HepG2 (cell line): ENCODE measurements around the gene P2RX7. TPM values are rescaled to one million over a fixed set of nuclear protein-coding genes. Genes with fewer than 3 reads are reported as not detected.

ENCODE experiments used
- ATAC-seq: fragments of 200-7000 bp; cut with Tn5 transposase; 3 replicates; pipeline ENCODE4 v1.9.1; 2020; ENCODE audit warnings: mild to moderate bottlenecking, moderate library complexity
- BruUV-seq: library from RNA; stranded (reverse); fragments of 400-500 nt; replicated peaks from 2 replicates; lab custom pipeline; 2021; lab: Mats Ljungman, UMichigan
- CTCF ChIA-PET: fragments of 300-600 bp; formaldehyde crosslinking; extraction: SDS; loops from one replicate; lab custom pipeline; 2021; ENCODE audit warnings: low total read pairs, inconsistent platforms, low intra/inter-chr PET ratio; lab: Yijun Ruan, JAX
- POLR2A ChIA-PET: fragments of 350-600 bp; sonication (Branson Sonifier 250); formaldehyde crosslinking; loops from one replicate; lab custom pipeline; 2020; ENCODE audit warnings: antibody characterized with exemption, inconsistent platforms; lab: Yijun Ruan, JAX
- DNase-seq: peaks from one replicate; pipeline ENCODE4 v3.0.0-alpha.2; 2015; ENCODE audit warnings: low spot score
- FAIRE-seq: peaks from 3 replicates; lab custom pipeline; 2011; peaks lifted over from hg19 to GRCh38; lab: Jason Lieb, UNC
- H2AFZ ChIP-seq: one replicate; pipeline ENCODE4 v1.6.1; 2011; ENCODE audit warnings: low read length, inconsistent platforms
- H3K27ac ChIP-seq: fragments of 300-600 bp; 3 replicates; pipeline ENCODE4 v1.8.0; 2011; ENCODE audit warnings: mixed run types, mild to moderate bottlenecking, mixed read lengths, low read length, inconsistent platforms; ENCODE audit not compliant: insufficient read depth; ENCODE audit errors: extremely low read length
- H3K27me3 ChIP-seq, 2 experiments: fragments of 200-600 bp in 1 of 2; 2 replicates in 1 of 2; 3 replicates in 1 of 2; pipeline versions ENCODE4 v1.6.0 to v1.8.0; 2011; ENCODE audit warnings: low read length in 2 of 2, mild to moderate bottlenecking in 2 of 2, moderate library complexity in 2 of 2, inconsistent platforms in 1 of 2; ENCODE audit not compliant: insufficient read depth in 2 of 2, control insufficient read depth in 1 of 2
- H3K36me3 ChIP-seq, 2 experiments: fragments of 200-600 bp in 1 of 2; replicated peaks in 1 of 2; 2 replicates in 1 of 2; 3 replicates in 1 of 2; pipeline versions ENCODE4 v1.5.1 to v1.8.0; 2011; ENCODE audit warnings: low read length in 2 of 2, inconsistent platforms in 1 of 2; ENCODE audit not compliant: insufficient read depth in 2 of 2, control insufficient read depth in 1 of 2
- H3K4me1 ChIP-seq: 2 replicates; pipeline ENCODE4 v1.5.1; 2012; ENCODE audit warnings: low read length, inconsistent platforms; ENCODE audit not compliant: insufficient read depth
- H3K4me2 ChIP-seq: 2 replicates; pipeline ENCODE4 v1.6.0; 2011; ENCODE audit warnings: low read depth, low read length, inconsistent platforms
- H3K4me3 ChIP-seq, 3 experiments: fragments of 200-600 bp in 1 of 3; sonication (generic), shearing (Covaris generic) in 1 of 3; replicated peaks in 1 of 3; 2 replicates each; pipeline ENCODE4 v1.5.1; 2011 to 2016; ENCODE audit warnings: low read length in 3 of 3, inconsistent platforms in 2 of 3, low read depth in 2 of 3, mild to moderate bottlenecking in 2 of 3, control low read depth in 1 of 3, mixed read lengths in 1 of 3; ENCODE audit not compliant: insufficient read depth in 1 of 3
- H3K79me2 ChIP-seq: one replicate; pipeline ENCODE4 v1.6.1; 2011; ENCODE audit warnings: low read length, inconsistent platforms; ENCODE audit not compliant: insufficient read depth
- H3K9ac ChIP-seq: 2 replicates; pipeline ENCODE4 v1.6.0; 2011; ENCODE audit warnings: mild to moderate bottlenecking, low read depth, low read length, inconsistent platforms; ENCODE audit not compliant: insufficient read depth
- H3K9me3 ChIP-seq: 2 replicates; pipeline ENCODE4 v1.5.1; 2012; ENCODE audit warnings: mild to moderate bottlenecking, low read length
- H4K20me1 ChIP-seq: 2 replicates; pipeline ENCODE4 v1.6.0; 2011; ENCODE audit warnings: inconsistent platforms, mild to moderate bottlenecking, low read length, moderate library complexity; ENCODE audit not compliant: insufficient read depth
- MLLT10 ChIP-seq: sonication (generic); formaldehyde crosslinking; IDR thresholded peaks from 2 replicates; pipeline ENCODE4 v1.4.0; 2020; ENCODE audit warnings: missing genetic modification reagents
- SALL2 ChIP-seq: sonication (generic); formaldehyde crosslinking; IDR thresholded peaks from 2 replicates; pipeline ENCODE4 v1.8.1; 2023; ENCODE audit warnings: mild to moderate bottlenecking, missing genetic modification reagents, inconsistent platforms
- THRA ChIP-seq: sonication (generic); formaldehyde crosslinking; IDR thresholded peaks from 2 replicates; pipeline ENCODE4 v1.4.0; 2020; ENCODE audit warnings: missing genetic modification reagents, borderline replicate concordance
- ZNF121 ChIP-seq: sonication (generic); formaldehyde crosslinking; IDR thresholded peaks from 2 replicates; pipeline ENCODE4 v1.5.0; 2020; ENCODE audit warnings: mild to moderate bottlenecking, missing genetic modification reagents
- WGBS: methylation state at CpG from one replicate; pipeline ENCODE4 v1.1.6; 2017; ENCODE audit warnings: low lambda C conversion rate; 5-methylcytosine and 5-hydroxymethylcytosine counted together
- in situ Hi-C: cut with HindIII; loops from 2 replicates; pipeline ENCODE4 v1.10.0; 2017; ENCODE audit warnings: low pct_unique_long_range_greater_than_20kb; ENCODE audit not compliant: extremely low pct_ligation_motif_present
- intact Hi-C: fragments of 100-400 bp; cut with micrococcal nuclease; formaldehyde crosslinking; loops from one replicate; pipeline ENCODE4 v1.10.0; 2022; ENCODE audit not compliant: unreplicated experiment
- polyA plus RNA-seq, 8 experiments: library from polyadenylated mRNA; depleted of rRNA in 3 of 8; stranded (reverse) in 7 of 8; unstranded in 1 of 8; fragments of >200 nt; fragmentation: Illumina TruSeq in 4 of 8; extraction: Trizol in 4 of 8; gene quantifications; 2 replicates each; pipeline versions ENCODE4 v1.2.1 to v1.2.3, GENCODE V29; 2011 to 2016; ENCODE audit warnings: low read depth in 4 of 8, missing spikeins in 1 of 8, mixed read lengths in 1 of 8; ENCODE audit not compliant: insufficient read depth in 1 of 8
- small RNA-seq, 3 experiments: library from RNA; depleted of rRNA; stranded (forward); fragments of <200 nt; gene quantifications; one replicate each; pipeline ENCODE3, GENCODE V24; 2012; ENCODE audit warnings: low read depth in 2 of 3, low replicate concordance in 1 of 3; ENCODE audit not compliant: insufficient read length in 3 of 3, insufficient read depth in 2 of 3
- total RNA-seq, 5 experiments: library from RNA; depleted of rRNA; stranded (reverse); fragments of >200 nt; fragmentation: Illumina TruSeq; extraction: Trizol; gene quantifications; 2 replicates each; pipeline ENCODE4 v1.2.3, GENCODE V29; 2016; ENCODE audit warnings: low read depth in 1 of 5

Gene P2RX7
- total and polyA plus RNA-seq, 2 of the 13 experiments (the other 11 are each of a cell fraction or from before 2014, with no cell fraction given): 0.13 to 0.73 TPM

DNA sequence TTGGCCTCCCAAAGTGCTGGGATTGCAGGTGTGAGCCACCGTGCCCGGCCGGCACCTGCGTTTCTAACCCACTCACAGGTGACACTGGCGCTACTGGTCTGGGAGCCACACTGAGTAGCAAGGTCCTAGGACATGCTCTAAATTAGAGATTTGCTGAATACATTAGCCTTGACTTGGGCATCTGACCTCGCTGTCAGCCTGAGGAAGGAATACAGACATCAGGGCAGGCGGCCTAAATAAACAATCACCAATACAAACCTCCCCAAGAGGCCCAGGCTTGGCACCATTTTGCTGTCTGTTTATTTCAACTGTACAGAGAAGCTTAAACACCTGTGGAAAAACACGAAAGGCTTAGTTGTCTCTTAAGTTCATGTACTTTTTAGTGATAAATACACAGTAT lies 104.7 kb downstream of the P2RX7 start:
- no peaks in the 10 kb centered on the region for H4K20me1 ChIP-seq
- no TSS peak for BruUV-seq
- FAIRE-seq (no peak), ATAC-seq (no peak), DNase-seq (no peak)
- TF ChIP-seq ZNF121 (CRISPR knock-in tag) (0 out of 2 replicates have a peak, but pooled peaks have one; percentile 16), MLLT10 (CRISPR knock-in tag) (no peak), THRA (CRISPR knock-in tag) (no peak), SALL2 (no peak)
- H3K27ac ChIP-seq: no peak overlapping the region
- H3K36me3 ChIP-seq: peaks cover 10 to 16% of the 10 kb centered on the region in 2 experiments; a peak in 3 of 5 replicates
- ChIA-PET CTCF (no interaction called here), POLR2A (no interaction called here)
- H3K4me3 ChIP-seq: no peak overlapping the region
- WGBS: 87% methylated on average over 8 of the region's 8 CpGs
- H3K9ac ChIP-seq: no peak overlapping the region
- no peaks in the 10 kb centered on the region for H3K9me3 ChIP-seq
- in situ Hi-C loops (no loop called here), intact Hi-C loops (no loop called here)
- H3K79me2 ChIP-seq: no peaks in the 10 kb centered on the region
- no peaks in the 10 kb centered on the region for H3K27me3 ChIP-seq
- no peaks in the 10 kb centered on the region for H3K4me1 ChIP-seq
- H2AFZ ChIP-seq: no peak overlapping the region
- no peak overlapping the region for H3K4me2 ChIP-seq

Small RNA genes within 50 kb of the gene (small RNA-seq; reads per million reads assigned to genes)
- gene AC079602.1 (0 reads per million in 3 experiments), gene RF00156 (0 reads per million in 3 experiments), gene Z98941.1 (0 reads per million in 3 experiments)

Other genes starting within 250 kb of the P2RX7 start
- gene SPPL3, start 228.5 kb upstream of the P2RX7 start, total RNA-seq (2016; rRNA removed; fragmentation: Illumina TruSeq; extraction: Trizol): 6.6 and 9.1 TPM in 2 replicates
- gene SPPL3, start 228.5 kb upstream of the P2RX7 start, polyA plus RNA-seq (2011; rRNA removed): 8.9 and 10.8 TPM in 2 replicates
- gene HNF1A, start 154.3 kb upstream of the P2RX7 start, total RNA-seq (2016; rRNA removed; fragmentation: Illumina TruSeq; extraction: Trizol): 27.0 and 34.7 TPM in 2 replicates
- gene HNF1A, start 154.3 kb upstream of the P2RX7 start, polyA plus RNA-seq (2011; rRNA removed): 13.4 and 18.2 TPM in 2 replicates
- 11.1 and 12.9 TPM in 2 replicates for gene C12orf43, start 116.4 kb upstream of the P2RX7 start, total RNA-seq (2016; rRNA removed; fragmentation: Illumina TruSeq; extraction: Trizol)
- 7.5 and 7.9 TPM in 2 replicates for gene C12orf43, start 116.4 kb upstream of the P2RX7 start, polyA plus RNA-seq (2011; rRNA removed)
- 0.18 and 0.22 TPM in 2 replicates for gene OASL, start 93.6 kb upstream of the P2RX7 start, total RNA-seq (2016; rRNA removed; fragmentation: Illumina TruSeq; extraction: Trizol)
- gene OASL, start 93.6 kb upstream of the P2RX7 start, polyA plus RNA-seq (2011; rRNA removed): 0.09 and 0.11 TPM in 2 replicates
- 9.5 and 13.8 TPM in 2 replicates for gene P2RX4, start 77.3 kb downstream of the P2RX7 start, total RNA-seq (2016; rRNA removed; fragmentation: Illumina TruSeq; extraction: Trizol)
- 30.8 and 40.8 TPM in 2 replicates for gene P2RX4, start 77.3 kb downstream of the P2RX7 start, polyA plus RNA-seq (2011; rRNA removed)
- gene CAMKK2, start 163.8 kb downstream of the P2RX7 start, total RNA-seq (2016; rRNA removed; fragmentation: Illumina TruSeq; extraction: Trizol): 18.8 and 23.0 TPM in 2 replicates
- gene CAMKK2, start 163.8 kb downstream of the P2RX7 start, polyA plus RNA-seq (2011; rRNA removed): 20.0 and 25.1 TPM in 2 replicates
- 161 and 174 TPM in 2 replicates for gene ANAPC5, start 219.5 kb downstream of the P2RX7 start, total RNA-seq (2016; rRNA removed; fragmentation: Illumina TruSeq; extraction: Trizol)
- gene ANAPC5, start 219.5 kb downstream of the P2RX7 start, polyA plus RNA-seq (2011; rRNA removed): 134 and 146 TPM in 2 replicates